SK-N-SH (cell line): Measurements from ENCODE around the gene TTC28. TPM values are rescaled to one million over a fixed set of nuclear protein-coding genes. Genes with fewer than 3 reads are reported as not detected.

Source experiments
- CTCF ChIA-PET: fragments of 300-600, 350-600 bp; formaldehyde crosslinking; extraction: SDS; loops from one replicate; lab custom pipeline; 2021; lab: Yijun Ruan, JAX
- POLR2A ChIA-PET: fragments of 350-600 bp; sonication (Branson Sonifier 250); formaldehyde crosslinking; extraction: SDS; loops from one replicate; lab custom pipeline; 2020; ENCODE audit warnings: antibody characterized with exemption, inconsistent platforms; lab: Yijun Ruan, JAX
- DNase-seq: peaks from one replicate; pipeline ENCODE4 v3.0.0; 2012
- H2AFZ ChIP-seq: fragments of 200-600 bp; sonication (generic); 2 replicates; pipeline ENCODE4 v1.8.1; 2016; ENCODE audit warnings: antibody characterized with exemption, mild to moderate bottlenecking, low read depth
- H3F3A ChIP-seq: fragments of 200-600 bp; sonication (generic); replicated peaks from 2 replicates; pipeline ENCODE3; 2016; ENCODE audit warnings: antibody characterized with exemption, mild to moderate bottlenecking; ENCODE audit not compliant: insufficient read depth
- H3K27ac ChIP-seq, 2 experiments: fragments of 200-500 bp in 1 of 2; fragments of 200-600 bp in 1 of 2; sonication (Bioruptor generic) in 1 of 2; sonication (generic), shearing (Covaris generic) in 1 of 2; 2 replicates each; pipeline versions ENCODE4 v1.5.1 to v1.6.1; 2014 to 2016; ENCODE audit warnings: low read depth in 2 of 2, inconsistent platforms in 1 of 2, low read length in 1 of 2, mild to moderate bottlenecking in 1 of 2, mixed read lengths in 1 of 2
- H3K27me3 ChIP-seq: fragments of 200-600 bp; sonication (generic), shearing (Covaris generic); 2 replicates; pipeline ENCODE4 v1.6.1; 2016; ENCODE audit warnings: mixed run types; ENCODE audit not compliant: insufficient read depth
- H3K36me3 ChIP-seq, 2 experiments: fragments of 200-500 bp in 1 of 2; fragments of 200-600 bp in 1 of 2; sonication (Bioruptor generic) in 1 of 2; sonication (generic) in 1 of 2; replicated peaks in 1 of 2; 2 replicates each; pipeline versions ENCODE3 to v1.5.1; 2014 to 2016; ENCODE audit warnings: low read length in 1 of 2, mild to moderate bottlenecking in 1 of 2; ENCODE audit not compliant: insufficient read depth in 2 of 2, control insufficient read depth in 1 of 2
- H3K4me1 ChIP-seq, 2 experiments: fragments of 200-500 bp in 1 of 2; fragments of 200-600 bp in 1 of 2; sonication (Bioruptor generic) in 1 of 2; sonication (generic), shearing (Covaris generic) in 1 of 2; 2 replicates each; pipeline versions ENCODE4 v1.5.1 to v1.6.1; 2014 to 2016; ENCODE audit warnings: low read depth in 1 of 2, low read length in 1 of 2, mixed run types in 1 of 2; ENCODE audit not compliant: insufficient read depth in 2 of 2, control insufficient read depth in 1 of 2
- H3K4me2 ChIP-seq: fragments of 200-600 bp; sonication (generic), shearing (Covaris generic); 2 replicates; pipeline ENCODE4 v1.6.1; 2017; ENCODE audit warnings: mixed run types
- H3K4me3 ChIP-seq, 2 experiments: fragments of 200-500 bp in 1 of 2; fragments of 200-600 bp in 1 of 2; sonication (Bioruptor generic) in 1 of 2; sonication (generic), shearing (Covaris generic) in 1 of 2; 2 replicates each; pipeline versions ENCODE4 v1.5.1 to v1.8.1; 2014 to 2016; ENCODE audit warnings: low read depth in 2 of 2, inconsistent platforms in 1 of 2, low read length in 1 of 2, mild to moderate bottlenecking in 1 of 2, mixed read lengths in 1 of 2, moderate library complexity in 1 of 2
- H3K79me2 ChIP-seq: fragments of 200-600 bp; sonication (generic); 2 replicates; pipeline ENCODE4 v1.8.1; 2017; ENCODE audit warnings: mild to moderate bottlenecking; ENCODE audit not compliant: insufficient read depth
- H3K9ac ChIP-seq: fragments of 200-600 bp; sonication (generic); 2 replicates; pipeline ENCODE4 v1.6.1; 2017; ENCODE audit warnings: mixed run types
- H3K9me2 ChIP-seq: fragments of 200-600 bp; sonication (generic); 2 replicates; pipeline ENCODE4 v1.6.1; 2017; ENCODE audit warnings: mixed run types
- H3K9me3 ChIP-seq: fragments of 200-600 bp; sonication (generic); 2 replicates; pipeline ENCODE4 v1.6.1; 2017; ENCODE audit warnings: mixed run types, mild to moderate bottlenecking, moderate library complexity
- H4K20me1 ChIP-seq: fragments of 200-600 bp; sonication (generic); 2 replicates; pipeline ENCODE4 v1.6.1; 2017; ENCODE audit warnings: mild to moderate bottlenecking, mixed run types; ENCODE audit not compliant: insufficient read depth
- CHD2 ChIP-seq: fragments of 150-350 bp; IDR thresholded peaks from 2 replicates; pipeline ENCODE4 v1.6.1; 2018; ENCODE audit warnings: low read length; ENCODE audit not compliant: partially characterized antibody
- EP300 ChIP-seq, 2 experiments: IDR thresholded peaks; 2 replicates each; pipeline versions ENCODE4 v1.4.0 to v1.6.1; 2012; ENCODE audit warnings: borderline replicate concordance in 1 of 2, low read depth in 1 of 2, low read length in 1 of 2
- NFIC ChIP-seq: IDR thresholded peaks from 2 replicates; pipeline ENCODE4 v1.4.0; 2012; ENCODE audit warnings: borderline replicate concordance
- TAF1 ChIP-seq: IDR thresholded peaks from 2 replicates; pipeline ENCODE4 v1.6.1; 2012; ENCODE audit warnings: low read depth, mild to moderate bottlenecking, low read length, moderate library complexity, borderline replicate concordance
- TCF12 ChIP-seq: IDR thresholded peaks from 2 replicates; pipeline ENCODE4 v1.4.0; 2012
- YY1 ChIP-seq: IDR thresholded peaks from 2 replicates; pipeline ENCODE4 v1.4.0; 2012; ENCODE audit warnings: low read depth, mild to moderate bottlenecking
- WGBS: methylation state at CpG from one replicate; pipeline ENCODE4 v1.1.6; 2017; ENCODE audit warnings: low lambda C conversion rate; 5-methylcytosine and 5-hydroxymethylcytosine counted together
- polyA plus RNA-seq, 3 experiments: library from polyadenylated mRNA; depleted of rRNA; stranded (reverse); fragments of >200 nt; gene quantifications; 2 replicates each; pipeline ENCODE4 v1.2.3, GENCODE V29; 2012
- TF ChIP-seq, protein P1 (sequence below): fragments of 150-350 bp; IDR thresholded peaks from 2 replicates; pipeline ENCODE4 v1.6.1; 2016; ENCODE audit warnings: mild to moderate bottlenecking, low read depth, low read length
- TF ChIP-seq, protein P2 (sequence below): IDR thresholded peaks from 2 replicates; pipeline ENCODE4 v1.4.0; 2012; ENCODE audit warnings: low read depth, borderline replicate concordance
- TF ChIP-seq, protein P3 (sequence below): IDR thresholded peaks from 2 replicates; pipeline ENCODE4; 2012
- TF ChIP-seq, protein P4 (sequence below): fragments of 200-600 bp; sonication (generic); IDR thresholded peaks from 2 replicates; pipeline ENCODE4 v1.6.1; 2017; ENCODE audit warnings: antibody characterized with exemption, mild to moderate bottlenecking, moderate library complexity

TTC28 gene
- polyA plus RNA-seq, 1 of the 3 experiments (the other 2 are of a cell fraction) = 5.9 TPM

DNA sequence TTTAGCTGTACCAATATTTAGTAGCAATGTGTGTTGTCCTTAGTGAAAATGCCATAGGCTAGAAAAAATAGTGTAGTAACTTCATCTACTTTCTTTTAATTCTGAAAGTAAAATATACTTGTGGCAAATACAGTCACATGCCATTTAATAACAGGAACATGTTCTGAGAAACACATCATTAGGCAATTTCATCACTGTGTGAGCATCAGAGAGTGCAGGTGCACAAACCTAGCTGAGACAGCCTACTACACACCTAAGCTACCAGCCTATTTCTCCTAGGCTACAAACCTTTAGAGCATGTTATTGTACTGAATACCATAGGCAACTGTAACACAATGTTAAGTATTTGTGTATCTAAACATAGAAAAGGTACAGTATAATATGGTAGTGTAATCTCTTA lies 633.5 kb downstream of the TTC28 start:
- no peaks in the 10 kb centered on the region for H3K36me3 ChIP-seq
- H3K4me2 ChIP-seq = no peak overlapping the region
- no peak overlapping the region for H2AFZ ChIP-seq
- no peaks in the 10 kb centered on the region for H3F3A ChIP-seq
- CTCF ChIA-PET = interaction anchor here (0.7 kb wide), 1 partner anchor 26 kb away, joined by 3 read pairs; no protein-coding TSS in a partner anchor
- H3K4me1 ChIP-seq = peaks cover 0 to 37% of the 10 kb centered on the region in 2 experiments; a peak in 2 of 4 replicates
- no peak for DNase-seq
- no peak overlapping the region for H3K4me3 ChIP-seq
- no peaks in the 10 kb centered on the region for H3K27me3 ChIP-seq
- H3K27ac ChIP-seq = no peak overlapping the region
- TF ChIP-seq, protein P1, sequence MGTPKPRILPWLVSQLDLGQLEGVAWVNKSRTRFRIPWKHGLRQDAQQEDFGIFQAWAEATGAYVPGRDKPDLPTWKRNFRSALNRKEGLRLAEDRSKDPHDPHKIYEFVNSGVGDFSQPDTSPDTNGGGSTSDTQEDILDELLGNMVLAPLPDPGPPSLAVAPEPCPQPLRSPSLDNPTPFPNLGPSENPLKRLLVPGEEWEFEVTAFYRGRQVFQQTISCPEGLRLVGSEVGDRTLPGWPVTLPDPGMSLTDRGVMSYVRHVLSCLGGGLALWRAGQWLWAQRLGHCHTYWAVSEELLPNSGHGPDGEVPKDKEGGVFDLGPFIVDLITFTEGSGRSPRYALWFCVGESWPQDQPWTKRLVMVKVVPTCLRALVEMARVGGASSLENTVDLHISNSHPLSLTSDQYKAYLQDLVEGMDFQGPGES = no peak
- no peak for TF ChIP-seq TAF1
- TF ChIP-seq, protein P2, sequence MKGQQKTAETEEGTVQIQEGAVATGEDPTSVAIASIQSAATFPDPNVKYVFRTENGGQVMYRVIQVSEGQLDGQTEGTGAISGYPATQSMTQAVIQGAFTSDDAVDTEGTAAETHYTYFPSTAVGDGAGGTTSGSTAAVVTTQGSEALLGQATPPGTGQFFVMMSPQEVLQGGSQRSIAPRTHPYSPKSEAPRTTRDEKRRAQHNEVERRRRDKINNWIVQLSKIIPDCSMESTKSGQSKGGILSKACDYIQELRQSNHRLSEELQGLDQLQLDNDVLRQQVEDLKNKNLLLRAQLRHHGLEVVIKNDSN = no peak
- TF ChIP-seq EP300 (IDR thresholded peaks at IDR 0.05; ENCODE audit: borderline replicate concordance in 1 of 2, low read depth in 1 of 2, low read length in 1 of 2) = no peak
- TF ChIP-seq, all 33 proteins: peak for 0
- no peaks in the 10 kb centered on the region for H4K20me1 ChIP-seq
- no peaks in the 10 kb centered on the region for H3K79me2 ChIP-seq
- no peaks in the 10 kb centered on the region for H3K9me3 ChIP-seq
- H3K9ac ChIP-seq = no peak overlapping the region
- POLR2A ChIA-PET = no interaction called here
- no peaks in the 10 kb centered on the region for H3K9me2 ChIP-seq

DNA sequence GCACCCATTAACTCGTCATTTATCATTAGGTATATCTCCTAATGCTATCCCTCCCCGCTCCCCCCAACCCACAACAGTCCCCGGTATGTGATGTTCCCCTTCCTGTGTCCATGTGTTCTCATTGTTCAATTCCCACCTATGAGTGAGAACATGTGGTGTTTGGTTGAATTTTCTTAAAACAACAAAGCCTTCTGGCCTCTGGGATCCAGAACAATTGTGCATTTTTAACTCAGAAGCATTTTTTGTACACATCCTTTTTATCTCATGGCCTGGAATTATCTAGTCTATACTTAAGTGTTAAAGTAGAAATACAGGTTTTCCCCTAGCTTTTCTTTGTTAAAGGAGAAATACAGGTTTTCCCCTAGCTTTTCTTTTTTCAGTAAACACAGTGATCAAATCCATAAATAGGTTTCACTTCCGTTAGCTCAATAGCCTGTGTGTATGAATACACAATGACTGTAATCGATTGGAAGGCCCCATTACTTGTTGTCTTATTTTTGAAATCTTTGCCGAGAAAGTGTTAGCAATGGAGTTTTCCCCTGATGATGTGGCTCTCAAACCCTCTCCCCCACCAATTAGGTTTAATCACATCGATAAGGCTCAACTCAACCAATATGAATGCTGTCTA lies 635.0 kb downstream of the TTC28 start:
- Histone ChIP-seq H3K27ac (no peak overlapping the region), H3K4me3 (no peak overlapping the region), H3K4me1 (peaks cover 0 to 31% of the 10 kb centered on the region in 2 experiments; a peak in 2 of 4 replicates), H3F3A (no peaks in the 10 kb centered on the region), H3K9ac (no peak overlapping the region), H3K9me2 (no peaks in the 10 kb centered on the region), H3K4me2 (no peak overlapping the region), H4K20me1 (no peaks in the 10 kb centered on the region), H3K36me3 (no peaks in the 10 kb centered on the region), H2AFZ (no peak overlapping the region), H3K27me3 (no peaks in the 10 kb centered on the region), H3K79me2 (no peaks in the 10 kb centered on the region), H3K9me3 (no peaks in the 10 kb centered on the region)
- DNase-seq = no peak
- 94% methylated on average over 7 of the region's 7 CpGs for WGBS
- TF ChIP-seq NFIC (no peak), YY1 (no peak), TCF12 (no peak), CHD2 (no peak), EP300 (IDR thresholded peaks at IDR 0.05; ENCODE audit: borderline replicate concordance in 1 of 2, low read depth in 1 of 2, low read length in 1 of 2) (no peak)
- TF ChIP-seq, protein P3, sequence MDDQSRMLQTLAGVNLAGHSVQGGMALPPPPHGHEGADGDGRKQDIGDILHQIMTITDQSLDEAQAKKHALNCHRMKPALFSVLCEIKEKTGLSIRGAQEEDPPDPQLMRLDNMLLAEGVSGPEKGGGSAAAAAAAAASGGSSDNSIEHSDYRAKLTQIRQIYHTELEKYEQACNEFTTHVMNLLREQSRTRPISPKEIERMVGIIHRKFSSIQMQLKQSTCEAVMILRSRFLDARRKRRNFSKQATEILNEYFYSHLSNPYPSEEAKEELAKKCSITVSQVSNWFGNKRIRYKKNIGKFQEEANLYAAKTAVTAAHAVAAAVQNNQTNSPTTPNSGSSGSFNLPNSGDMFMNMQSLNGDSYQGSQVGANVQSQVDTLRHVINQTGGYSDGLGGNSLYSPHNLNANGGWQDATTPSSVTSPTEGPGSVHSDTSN = no peak
- TF ChIP-seq, protein P4, sequence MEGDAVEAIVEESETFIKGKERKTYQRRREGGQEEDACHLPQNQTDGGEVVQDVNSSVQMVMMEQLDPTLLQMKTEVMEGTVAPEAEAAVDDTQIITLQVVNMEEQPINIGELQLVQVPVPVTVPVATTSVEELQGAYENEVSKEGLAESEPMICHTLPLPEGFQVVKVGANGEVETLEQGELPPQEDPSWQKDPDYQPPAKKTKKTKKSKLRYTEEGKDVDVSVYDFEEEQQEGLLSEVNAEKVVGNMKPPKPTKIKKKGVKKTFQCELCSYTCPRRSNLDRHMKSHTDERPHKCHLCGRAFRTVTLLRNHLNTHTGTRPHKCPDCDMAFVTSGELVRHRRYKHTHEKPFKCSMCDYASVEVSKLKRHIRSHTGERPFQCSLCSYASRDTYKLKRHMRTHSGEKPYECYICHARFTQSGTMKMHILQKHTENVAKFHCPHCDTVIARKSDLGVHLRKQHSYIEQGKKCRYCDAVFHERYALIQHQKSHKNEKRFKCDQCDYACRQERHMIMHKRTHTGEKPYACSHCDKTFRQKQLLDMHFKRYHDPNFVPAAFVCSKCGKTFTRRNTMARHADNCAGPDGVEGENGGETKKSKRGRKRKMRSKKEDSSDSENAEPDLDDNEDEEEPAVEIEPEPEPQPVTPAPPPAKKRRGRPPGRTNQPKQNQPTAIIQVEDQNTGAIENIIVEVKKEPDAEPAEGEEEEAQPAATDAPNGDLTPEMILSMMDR = no peak
- POLR2A ChIA-PET = interaction anchor here (1.5 kb wide), 1 partner anchor 11 kb away, joined by 3 read pairs; no protein-coding TSS in a partner anchor
- CTCF ChIA-PET = interaction anchor here (1.4 to 3.6 kb wide), 2 partner anchors 10 to 25 kb away, joined by 4 to 26 read pairs; no protein-coding TSS in a partner anchor
